ENCODE data around the gene DSCAML1. TPM values are rescaled to one million over a fixed set of nuclear protein-coding genes. Genes with fewer than 3 reads are reported as not detected.

The DSCAML1 gene
- total and polyA plus RNA-seq, 8 donors: 0.08 to 2.9 (median 0.45) TPM

DNA sequence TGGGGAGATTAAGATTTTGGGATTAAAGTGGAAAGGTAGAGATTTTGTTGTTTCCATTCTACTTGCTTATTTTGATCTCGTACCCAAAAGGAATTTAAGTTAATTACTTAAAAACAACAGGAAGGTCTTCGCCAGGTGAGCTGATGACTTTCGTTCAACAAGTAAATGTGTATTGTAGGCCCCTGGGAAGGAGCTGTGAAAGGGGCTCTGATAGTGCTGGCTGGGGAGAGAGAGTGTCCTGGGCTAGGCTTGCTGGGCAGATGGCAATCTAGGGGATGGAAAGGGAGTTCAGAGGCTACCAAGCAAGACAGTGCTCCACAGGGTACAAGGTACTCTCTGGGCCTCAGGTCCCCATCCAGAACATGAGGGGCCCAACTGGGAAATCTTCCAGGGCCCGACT, 279.9 kb downstream of the DSCAML1 start:
- H3K36me3 ChIP-seq: peaks cover 0 to 11% (median 0%) of the 10 kb centered on the region in 4 donors
- H3K4me3 ChIP-seq: no peak overlapping the region
- no peak for DNase-seq
- H3K27me3 ChIP-seq: peaks cover 0 to 4% (median 0%) of the 10 kb centered on the region in 3 donors
- intact Hi-C loops (cut with DNase I; ENCODE audit: low total_unique reads): no loop called here
- H3K9me3 ChIP-seq: no peaks in the 10 kb centered on the region
- H3K27ac ChIP-seq: no peak overlapping the region
- H3K4me1 ChIP-seq: peaks cover 0 to 3% (median 0%) of the 10 kb centered on the region in 4 donors
- TF ChIP-seq EP300 (IDR thresholded peaks at IDR 0.05) (no peak), POLR2AphosphoS5 (IDR thresholded peaks at IDR 0.05) (no peak), POLR2A (IDR thresholded peaks at IDR 0.05) (no peak)
- TF ChIP-seq, protein P1, sequence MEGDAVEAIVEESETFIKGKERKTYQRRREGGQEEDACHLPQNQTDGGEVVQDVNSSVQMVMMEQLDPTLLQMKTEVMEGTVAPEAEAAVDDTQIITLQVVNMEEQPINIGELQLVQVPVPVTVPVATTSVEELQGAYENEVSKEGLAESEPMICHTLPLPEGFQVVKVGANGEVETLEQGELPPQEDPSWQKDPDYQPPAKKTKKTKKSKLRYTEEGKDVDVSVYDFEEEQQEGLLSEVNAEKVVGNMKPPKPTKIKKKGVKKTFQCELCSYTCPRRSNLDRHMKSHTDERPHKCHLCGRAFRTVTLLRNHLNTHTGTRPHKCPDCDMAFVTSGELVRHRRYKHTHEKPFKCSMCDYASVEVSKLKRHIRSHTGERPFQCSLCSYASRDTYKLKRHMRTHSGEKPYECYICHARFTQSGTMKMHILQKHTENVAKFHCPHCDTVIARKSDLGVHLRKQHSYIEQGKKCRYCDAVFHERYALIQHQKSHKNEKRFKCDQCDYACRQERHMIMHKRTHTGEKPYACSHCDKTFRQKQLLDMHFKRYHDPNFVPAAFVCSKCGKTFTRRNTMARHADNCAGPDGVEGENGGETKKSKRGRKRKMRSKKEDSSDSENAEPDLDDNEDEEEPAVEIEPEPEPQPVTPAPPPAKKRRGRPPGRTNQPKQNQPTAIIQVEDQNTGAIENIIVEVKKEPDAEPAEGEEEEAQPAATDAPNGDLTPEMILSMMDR (IDR thresholded peaks at IDR 0.05): no peak
- WGBS, 5 donors: 73 to 85% (median 78%) methylated on average over 4 of the region's 4 CpGs

DNA sequence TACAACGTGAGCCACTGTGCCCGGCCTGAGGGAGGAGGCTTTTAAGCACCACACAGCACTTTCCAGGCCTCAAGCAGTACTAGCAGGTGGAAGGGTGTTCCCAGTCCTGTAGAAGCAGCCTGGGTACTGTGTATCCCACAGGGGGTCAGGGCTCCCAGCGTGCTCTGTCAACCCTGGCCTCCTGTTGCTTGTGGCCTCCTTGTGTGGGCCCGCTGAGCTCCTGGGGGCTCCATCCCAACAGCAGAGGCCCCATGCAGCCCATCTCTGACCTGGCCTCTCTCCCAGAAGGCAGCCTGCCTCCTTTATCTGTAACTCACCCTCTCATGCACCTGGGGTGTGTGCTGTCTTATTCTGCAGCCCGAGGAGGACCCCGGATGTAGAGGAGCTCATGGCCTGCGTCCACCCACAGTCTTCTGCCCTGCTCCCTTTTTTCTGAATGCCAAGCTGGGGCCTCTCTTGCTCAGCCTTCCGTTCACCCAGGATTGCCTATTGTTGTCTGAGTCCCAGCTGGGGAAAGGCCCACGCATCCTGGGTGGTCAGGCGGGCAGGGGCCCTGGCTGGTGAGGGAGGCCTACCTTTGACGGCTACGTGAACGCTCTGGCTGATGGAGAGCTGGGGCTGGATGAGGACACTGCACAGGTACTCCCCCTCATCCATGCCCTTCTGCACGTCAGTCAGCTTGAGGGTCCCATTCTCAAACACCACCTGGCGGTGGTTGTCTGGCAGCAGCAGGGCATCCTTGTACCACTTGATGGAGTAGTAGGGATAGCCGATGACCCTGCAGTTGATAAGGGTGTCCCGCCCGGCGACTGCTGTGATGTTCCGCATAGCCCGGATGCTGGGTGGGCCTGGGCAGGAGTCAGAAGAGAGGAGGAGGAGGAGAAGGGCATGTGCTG, 280.9 kb downstream of the DSCAML1 start:
- intact Hi-C loops (cut with DNase I; ENCODE audit: low total_unique reads): no loop called here
- H3K27ac ChIP-seq: no peak overlapping the region
- TF ChIP-seq, protein P1 (IDR thresholded peaks at IDR 0.05): no peak
- TF ChIP-seq POLR2AphosphoS5 (IDR thresholded peaks at IDR 0.05): no peak
- TF ChIP-seq EP300 (IDR thresholded peaks at IDR 0.05): no peak
- no peak for TF ChIP-seq POLR2A (IDR thresholded peaks at IDR 0.05)
- H3K4me1 ChIP-seq: peaks cover 0 to 10% (median 0%) of the 10 kb centered on the region in 4 donors
- peaks cover 0 to 11% (median 0%) of the 10 kb centered on the region in 4 donors for H3K36me3 ChIP-seq
- no peaks in the 10 kb centered on the region for H3K9me3 ChIP-seq
- H3K4me3 ChIP-seq: no peak overlapping the region
- 85 to 94% (median 89%) methylated on average over 20 to 21 of the region's 21 CpGs for whole genome bisulfite sequencing, 5 donors
- DNase-seq: no peak
- peaks cover 0 to 11% (median 5%) of the 10 kb centered on the region in 3 donors for H3K27me3 ChIP-seq

- H3K36me3 ChIP-seq: peaks cover 0 to 11% (median 0%) of the 10 kb centered on the region in 4 donors
- H3K27me3 ChIP-seq: peaks cover 0 to 20% (median 5%) of the 10 kb centered on the region in 3 donors
- H3K27ac ChIP-seq: no peak overlapping the region
- WGBS, 5 donors: 81 to 91% (median 84%) methylated on average over 4 of the region's 4 CpGs
- H3K4me3 ChIP-seq: no peak overlapping the region
- intact Hi-C loops (cut with DNase I; ENCODE audit: low total_unique reads): no loop called here
- DNase-seq: no peak
- TF ChIP-seq, protein P1 (IDR thresholded peaks at IDR 0.05): no peak
- TF ChIP-seq POLR2AphosphoS5 (IDR thresholded peaks at IDR 0.05) (no peak), EP300 (IDR thresholded peaks at IDR 0.05) (no peak), POLR2A (IDR thresholded peaks at IDR 0.05) (no peak)
- H3K9me3 ChIP-seq: no peaks in the 10 kb centered on the region
- peaks cover 0 to 10% (median 0%) of the 10 kb centered on the region in 4 donors for H3K4me1 ChIP-seq
Observed at GRCh38 chr11:117514256-117514655, 282.8 kb downstream of the DSCAML1 start.

- Histone ChIP-seq H3K9me3 (no peaks in the 10 kb centered on the region), H3K4me1 (peaks cover 0 to 10% (median 0%) of the 10 kb centered on the region in 4 donors), H3K36me3 (peaks cover 0 to 11% (median 0%) of the 10 kb centered on the region in 4 donors), H3K27me3 (peaks cover 0 to 22% (median 5%) of the 10 kb centered on the region in 3 donors), H3K27ac (no peak overlapping the region), H3K4me3 (no peak overlapping the region)
- 55 to 64% (median 62%) methylated on average over 5 of the region's 5 CpGs for WGBS, 5 donors
- DNase-seq: no peak
- intact Hi-C loops (cut with DNase I; ENCODE audit: low total_unique reads): no loop called here
- TF ChIP-seq POLR2A (IDR thresholded peaks at IDR 0.05) (no peak), POLR2AphosphoS5 (IDR thresholded peaks at IDR 0.05) (no peak), EP300 (IDR thresholded peaks at IDR 0.05) (no peak)
- TF ChIP-seq, protein P1 (IDR thresholded peaks at IDR 0.05): no peak
Observed at GRCh38 chr11:117513666-117514065, 283.4 kb downstream of the DSCAML1 start.
